Retinal pigment epithelial cell (primary cell): ENCODE data around the gene MRAP.

Source experiments
- DNase-seq: peaks from one replicate; pipeline ENCODE4 v3.0.0-alpha.2; 2010; ENCODE audit warnings: low read depth
- H3K4me3 ChIP-seq: 2 replicates; pipeline ENCODE4 v1.5.1; 2011; ENCODE audit warnings: mild to moderate bottlenecking, low read length, control low read depth, moderate library complexity
- TF ChIP-seq, protein P1 (sequence below): conservative IDR thresholded peaks from 2 replicates; pipeline ENCODE4 v1.5.1; 2011; ENCODE audit warnings: low read depth, low read length, control low read depth, inconsistent platforms

The MRAP gene

DNA sequence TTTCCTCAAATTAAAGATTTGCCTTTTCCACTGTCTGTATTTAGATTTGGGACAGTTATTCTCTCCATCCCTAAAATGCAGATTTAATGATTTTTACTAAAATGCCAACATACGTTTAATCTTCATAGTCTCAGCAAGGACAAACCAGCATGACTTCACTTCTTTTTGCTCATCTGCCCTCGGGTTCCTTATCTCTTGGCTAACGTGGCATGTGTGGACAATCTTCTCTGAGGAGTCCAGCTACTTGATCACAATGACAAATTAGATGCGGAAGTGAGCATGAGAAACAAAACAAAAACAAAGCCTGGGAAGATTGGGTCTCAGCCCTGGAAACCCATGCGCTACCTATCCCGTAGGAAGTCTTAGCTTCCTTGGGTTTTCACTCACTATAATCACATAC lies 1.0 kb downstream of the MRAP start:
- no peak overlapping the region for H3K4me3 ChIP-seq
- no peak for DNase-seq
- TF ChIP-seq, protein P1, sequence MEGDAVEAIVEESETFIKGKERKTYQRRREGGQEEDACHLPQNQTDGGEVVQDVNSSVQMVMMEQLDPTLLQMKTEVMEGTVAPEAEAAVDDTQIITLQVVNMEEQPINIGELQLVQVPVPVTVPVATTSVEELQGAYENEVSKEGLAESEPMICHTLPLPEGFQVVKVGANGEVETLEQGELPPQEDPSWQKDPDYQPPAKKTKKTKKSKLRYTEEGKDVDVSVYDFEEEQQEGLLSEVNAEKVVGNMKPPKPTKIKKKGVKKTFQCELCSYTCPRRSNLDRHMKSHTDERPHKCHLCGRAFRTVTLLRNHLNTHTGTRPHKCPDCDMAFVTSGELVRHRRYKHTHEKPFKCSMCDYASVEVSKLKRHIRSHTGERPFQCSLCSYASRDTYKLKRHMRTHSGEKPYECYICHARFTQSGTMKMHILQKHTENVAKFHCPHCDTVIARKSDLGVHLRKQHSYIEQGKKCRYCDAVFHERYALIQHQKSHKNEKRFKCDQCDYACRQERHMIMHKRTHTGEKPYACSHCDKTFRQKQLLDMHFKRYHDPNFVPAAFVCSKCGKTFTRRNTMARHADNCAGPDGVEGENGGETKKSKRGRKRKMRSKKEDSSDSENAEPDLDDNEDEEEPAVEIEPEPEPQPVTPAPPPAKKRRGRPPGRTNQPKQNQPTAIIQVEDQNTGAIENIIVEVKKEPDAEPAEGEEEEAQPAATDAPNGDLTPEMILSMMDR, result no peak

DNA sequence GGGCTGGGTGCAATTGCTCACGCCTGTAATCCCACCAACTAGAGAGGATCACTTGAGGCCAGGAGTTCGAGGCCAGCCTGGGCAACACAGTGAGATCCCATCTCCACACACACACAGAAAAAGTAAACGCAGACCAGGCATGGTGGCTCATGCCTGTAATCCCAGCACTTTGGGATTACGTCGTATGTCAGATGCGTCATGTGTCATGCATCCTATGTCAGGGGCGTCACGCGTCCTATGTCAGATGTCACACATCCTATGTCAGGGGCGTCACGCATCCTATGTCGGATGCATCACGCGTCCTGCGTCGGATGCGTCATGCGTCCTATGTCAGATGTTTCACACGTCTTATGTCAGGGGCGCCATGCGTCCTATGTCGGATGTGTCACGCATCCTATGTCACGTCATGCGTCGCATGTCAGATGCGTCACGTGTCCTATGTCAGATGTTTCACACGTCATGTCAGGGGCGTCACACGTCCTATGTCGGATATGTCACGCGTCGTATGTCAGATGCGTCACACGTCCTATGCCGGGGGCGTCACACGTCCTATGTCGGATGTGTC lies 1.5 kb downstream of the MRAP start:
- no peak for DNase-seq
- no peak overlapping the region for H3K4me3 ChIP-seq
- TF ChIP-seq, protein P1, result no peak

DNA sequence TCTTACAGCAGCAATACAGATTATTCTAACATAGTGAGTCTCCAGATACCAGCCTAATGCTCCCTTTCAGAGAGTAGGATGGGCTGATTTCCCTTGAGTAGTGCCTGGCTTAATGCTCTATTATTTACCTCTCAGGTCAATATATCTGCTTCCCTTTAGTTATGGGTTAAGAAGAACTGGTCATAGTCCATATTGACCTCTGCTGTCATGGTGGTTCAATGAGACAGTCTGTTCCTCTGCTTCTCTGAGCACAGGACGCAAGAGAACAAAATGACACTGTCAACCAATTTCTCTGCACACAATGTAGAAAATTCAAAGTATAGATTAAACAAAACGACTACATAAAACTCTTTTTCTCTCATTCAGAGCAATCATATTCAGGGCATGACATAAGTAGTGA lies 2.9 kb downstream of the MRAP start:
- DNase-seq, result no peak
- H3K4me3 ChIP-seq, result no peak overlapping the region
- TF ChIP-seq, protein P1, result no peak

DNA sequence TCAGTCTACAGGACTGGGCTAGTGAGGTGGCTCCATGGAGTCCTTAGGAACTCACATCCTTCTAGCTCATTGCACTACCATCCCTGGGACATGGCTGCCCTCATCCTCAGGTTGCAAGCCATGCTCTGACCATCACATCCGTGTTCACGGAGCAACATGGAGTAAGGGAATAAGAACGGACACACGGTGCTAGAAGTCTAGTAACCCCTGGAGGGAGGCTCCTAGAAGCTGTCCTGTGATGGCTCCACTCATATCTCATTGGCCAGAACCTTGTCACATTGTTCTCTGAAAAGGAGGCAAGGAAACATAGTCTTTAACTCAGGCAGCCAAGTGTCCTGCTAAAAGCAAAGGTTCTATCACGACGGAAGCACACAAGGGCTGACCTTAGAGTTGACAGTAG lies 3.9 kb downstream of the MRAP start:
- no peak for DNase-seq
- H3K4me3 ChIP-seq, result no peak overlapping the region
- TF ChIP-seq, protein P1, result no peak

DNA sequence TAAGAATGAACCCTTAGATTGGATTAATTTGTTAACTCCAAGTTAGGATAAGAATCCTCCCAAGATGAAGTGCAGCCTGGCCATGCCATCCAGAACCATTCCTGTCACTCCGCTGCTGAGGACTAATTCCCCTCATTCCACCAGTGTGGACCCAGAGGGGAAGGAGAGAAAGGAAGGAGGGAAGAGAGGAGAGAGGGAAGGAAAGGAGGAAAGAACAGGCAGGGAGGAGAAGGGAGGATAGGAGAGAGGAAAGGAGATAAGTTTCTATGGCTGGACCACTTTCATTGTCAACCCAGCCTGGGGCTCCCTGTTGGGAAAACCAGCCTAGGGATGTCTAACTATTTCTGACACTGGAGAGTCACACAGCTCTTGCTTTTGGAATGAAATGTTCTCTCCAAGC lies 4.7 kb downstream of the MRAP start:
- no peak for DNase-seq
- TF ChIP-seq, protein P1, result no peak
- no peak overlapping the region for H3K4me3 ChIP-seq

DNA sequence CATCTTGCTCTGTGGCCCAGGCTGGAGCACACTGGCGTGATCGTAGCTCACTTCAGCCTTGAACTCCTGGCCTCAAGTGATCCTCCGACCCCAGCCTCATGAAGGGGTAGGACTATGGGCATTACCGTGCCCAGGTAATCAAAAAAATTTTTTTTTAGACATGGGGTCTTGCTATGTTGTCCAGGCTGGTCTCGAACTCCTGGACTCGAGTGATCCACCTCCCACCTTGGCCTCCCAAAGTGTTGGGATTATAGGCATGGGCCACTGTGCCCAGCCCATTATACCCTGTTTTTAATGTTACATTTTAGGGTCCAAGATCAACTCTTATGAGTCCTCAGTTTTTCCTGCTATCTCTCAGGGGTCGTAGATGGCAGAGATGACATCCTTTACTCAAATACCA lies 6.3 kb downstream of the MRAP start:
- DNase-seq, result no peak
- TF ChIP-seq, protein P1, result no peak
- H3K4me3 ChIP-seq, result no peak overlapping the region

DNA sequence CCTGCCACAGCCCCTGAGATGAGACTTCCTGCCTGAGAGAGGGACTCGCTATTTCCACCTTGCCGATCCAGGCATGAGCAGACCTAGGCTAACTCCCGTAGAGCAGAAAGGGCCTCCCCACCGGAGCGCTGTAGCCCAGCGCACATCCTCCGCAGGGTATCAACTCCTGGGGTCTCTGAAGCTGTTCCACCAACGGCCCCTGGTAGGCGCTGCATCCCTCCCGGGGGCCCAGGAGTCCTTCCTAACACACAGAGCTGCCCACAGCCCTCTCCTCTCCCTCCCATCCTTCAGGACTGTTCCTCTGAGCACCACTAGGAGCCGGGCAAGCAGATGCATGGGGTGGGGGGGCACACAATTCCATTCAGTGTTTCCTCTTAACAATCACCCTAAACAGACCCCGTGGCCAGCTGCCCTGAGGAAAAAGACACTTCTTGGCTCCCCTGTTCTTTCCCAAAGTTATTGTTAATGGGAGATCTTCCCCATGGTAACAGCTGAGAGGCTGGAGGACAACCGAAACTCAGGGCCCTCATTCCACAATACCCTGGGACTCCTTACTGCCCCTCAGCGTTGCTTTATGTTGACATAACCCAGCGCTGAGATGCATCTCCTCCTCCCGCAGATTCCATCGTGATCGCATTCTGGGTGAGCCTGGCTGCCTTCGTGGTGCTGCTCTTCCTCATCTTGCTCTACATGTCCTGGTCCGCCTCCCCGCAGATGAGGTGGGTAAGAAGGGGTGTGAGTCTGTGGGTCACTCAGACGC lies 7.5 kb downstream of the MRAP start:
- DNase-seq, result no peak

More for the DNA sequence above, 7.5 kb downstream of the MRAP start:
- no peak overlapping the region for H3K4me3 ChIP-seq
- TF ChIP-seq, protein P1, result peak; percentile 45
